IMR-90 (cell line): ENCODE data around the gene RPH3AL. TPM values are rescaled to one million over a fixed set of nuclear protein-coding genes. Genes with fewer than 3 reads are reported as not detected.

Experiments used
- ATAC-seq: fragments of 200-7000 bp; cut with Tn5 transposase; 2 replicates; pipeline ENCODE4 v1.9.1; 2020; ENCODE audit warnings: low read depth, mild to moderate bottlenecking, moderate library complexity
- BruUV-seq: library from RNA; stranded (reverse); fragments of 400-500 nt; replicated peaks from 2 replicates; lab custom pipeline; 2021; lab: Mats Ljungman, UMichigan
- CTCF ChIA-PET: fragments of 300-600 bp; formaldehyde crosslinking; extraction: SDS; loops from one replicate; lab custom pipeline; 2021; ENCODE audit warnings: antibody characterized with exemption; lab: Yijun Ruan, JAX
- POLR2A ChIA-PET: fragments of 300-600 bp; sonication (Branson Sonifier 250); formaldehyde crosslinking; loops from one replicate; lab custom pipeline; 2022; ENCODE audit warnings: antibody characterized with exemption; ENCODE audit not compliant: unreplicated experiment; lab: Charles Lee
- DNase-seq: peaks from one replicate; pipeline ENCODE4 v3.0.0; 2013
- H2AFZ ChIP-seq: replicated peaks from 2 replicates; pipeline ENCODE3; 2013; ENCODE audit warnings: low read length, mild to moderate bottlenecking; ENCODE audit not compliant: poor library complexity
- H2AK5ac ChIP-seq: 2 replicates; pipeline ENCODE4 v1.6.1; 2013; ENCODE audit warnings: low read depth, low read length, inconsistent platforms
- H2AK9ac ChIP-seq: replicated peaks from 2 replicates; pipeline ENCODE3; 2013; ENCODE audit warnings: mild to moderate bottlenecking, low read depth, low read length, moderate library complexity; ENCODE audit not compliant: poor library complexity
- H2BK120ac ChIP-seq: 2 replicates; pipeline ENCODE4 v1.6.1; 2013; ENCODE audit warnings: low read depth, low read length, inconsistent platforms
- H2BK15ac ChIP-seq: 3 replicates; pipeline ENCODE4 v1.6.1; 2013; ENCODE audit warnings: low read depth, low read length, inconsistent platforms
- H2BK20ac ChIP-seq: 2 replicates; pipeline ENCODE4 v1.6.1; 2013; ENCODE audit warnings: low read depth, mild to moderate bottlenecking, inconsistent platforms, low read length, moderate library complexity
- H2BK5ac ChIP-seq: 2 replicates; pipeline ENCODE4 v1.6.1; 2013; ENCODE audit warnings: mild to moderate bottlenecking, low read depth, low read length, inconsistent platforms; ENCODE audit not compliant: poor library complexity, severe bottlenecking
- H3K14ac ChIP-seq: replicated peaks from 2 replicates; pipeline ENCODE4 v1.6.1; 2013; ENCODE audit warnings: low read depth, low read length, inconsistent platforms
- H3K18ac ChIP-seq: 2 replicates; pipeline ENCODE4 v1.6.1; 2013; ENCODE audit warnings: low read depth, low read length, control low read depth
- H3K23ac ChIP-seq: 2 replicates; pipeline ENCODE4 v1.6.1; 2013; ENCODE audit warnings: low read depth, low read length, inconsistent platforms
- H3K27ac ChIP-seq: 2 replicates; pipeline ENCODE4 v1.5.1; 2013; ENCODE audit warnings: mild to moderate bottlenecking, control low read depth, low read length; ENCODE audit not compliant: insufficient read depth
- H3K27me3 ChIP-seq: 2 replicates; pipeline ENCODE4 v1.6.1; 2013; ENCODE audit warnings: low read length; ENCODE audit not compliant: control insufficient read depth, insufficient read depth
- H3K36me3 ChIP-seq: 2 replicates; pipeline ENCODE4 v1.6.1; 2013; ENCODE audit warnings: low read length, mixed read lengths; ENCODE audit not compliant: control insufficient read depth, insufficient read depth
- H3K4ac ChIP-seq: 2 replicates; pipeline ENCODE4 v1.6.1; 2013; ENCODE audit warnings: low read depth, low read length, inconsistent platforms
- H3K4me1 ChIP-seq: 2 replicates; pipeline ENCODE4 v1.6.1; 2013; ENCODE audit warnings: low read length, mixed read lengths; ENCODE audit not compliant: control insufficient read depth, insufficient read depth
- H3K4me2 ChIP-seq: 2 replicates; pipeline ENCODE4 v1.6.1; 2013; ENCODE audit warnings: low read depth, mild to moderate bottlenecking, control low read depth, low read length, moderate library complexity
- H3K4me3 ChIP-seq: 2 replicates; pipeline ENCODE4 v1.5.1; 2013; ENCODE audit warnings: low read depth, mild to moderate bottlenecking, control low read depth, low read length, moderate library complexity; ENCODE audit not compliant: insufficient read depth
- H3K56ac ChIP-seq: 2 replicates; pipeline ENCODE4 v1.6.1; 2013; ENCODE audit warnings: low read length, inconsistent platforms; ENCODE audit not compliant: insufficient read depth; ENCODE audit errors: extremely low read depth
- H3K79me1 ChIP-seq, 2 experiments: 2 replicates each; pipeline ENCODE4 v1.6.1; 2013; ENCODE audit warnings: low read length in 2 of 2, inconsistent platforms in 1 of 2, low read depth in 1 of 2
- H3K9ac ChIP-seq: 2 replicates; pipeline ENCODE4 v1.6.1; 2013; ENCODE audit warnings: low read depth, low read length, control low read depth
- H3K9me1 ChIP-seq: 2 replicates; pipeline ENCODE4 v1.6.1; 2013; ENCODE audit warnings: low read length, inconsistent platforms; ENCODE audit not compliant: insufficient read depth
- H3K9me3 ChIP-seq: 2 replicates; pipeline ENCODE4 v1.6.1; 2013; ENCODE audit warnings: low read length; ENCODE audit not compliant: control insufficient read depth, insufficient read depth
- H4K20me1 ChIP-seq: 2 replicates; pipeline ENCODE4 v1.6.1; 2013; ENCODE audit warnings: low read length, inconsistent platforms; ENCODE audit not compliant: insufficient read depth
- H4K5ac ChIP-seq: 2 replicates; pipeline ENCODE4 v1.6.1; 2013; ENCODE audit warnings: mild to moderate bottlenecking, low read depth, low read length, control low read depth
- H4K8ac ChIP-seq, 2 experiments: 2 replicates each; pipeline ENCODE4 v1.6.1; 2013; ENCODE audit warnings: low read depth in 2 of 2, low read length in 2 of 2, control low read depth in 1 of 2, inconsistent platforms in 1 of 2
- H4K91ac ChIP-seq: 2 replicates; pipeline ENCODE4 v1.6.1; 2013; ENCODE audit warnings: low read depth, low read length, inconsistent platforms; ENCODE audit not compliant: insufficient read depth
- BHLHE40 ChIP-seq: fragments of 150-350 bp; IDR thresholded peaks from 2 replicates; pipeline ENCODE4 v1.6.1; 2016; ENCODE audit warnings: mild to moderate bottlenecking, low read depth, low read length
- CEBPB ChIP-seq: IDR thresholded peaks from 2 replicates; pipeline ENCODE4 v1.6.1; 2012; ENCODE audit warnings: low read depth, low read length, improper control_type of control experiment
- CHD1 ChIP-seq: IDR thresholded peaks from 2 replicates; pipeline ENCODE4 v1.6.1; 2012; ENCODE audit warnings: low read depth, low read length, improper control_type of control experiment
- FOS ChIP-seq: fragments of 150-350 bp; IDR thresholded peaks from 2 replicates; pipeline ENCODE4 v1.6.1; 2016; ENCODE audit warnings: low read depth, low read length
- MAFK ChIP-seq: IDR thresholded peaks from 2 replicates; pipeline ENCODE4 v1.6.1; 2012; ENCODE audit warnings: low read depth, low read length, improper control_type of control experiment
- MAZ ChIP-seq: IDR thresholded peaks from 2 replicates; pipeline ENCODE4 v1.6.1; 2012; ENCODE audit warnings: low read depth, mild to moderate bottlenecking, low read length, improper control_type of control experiment, moderate library complexity, borderline replicate concordance
- MXI1 ChIP-seq: IDR thresholded peaks from 2 replicates; pipeline ENCODE4 v1.6.1; 2012; ENCODE audit warnings: low read depth, mild to moderate bottlenecking, low read length, moderate library complexity, borderline replicate concordance
- NFE2L2 ChIP-seq: fragments of 150-350 bp; IDR thresholded peaks from 2 replicates; pipeline ENCODE4 v1.6.1; 2016; ENCODE audit warnings: low read depth, mild to moderate bottlenecking, low read length
- POLR2A ChIP-seq: IDR thresholded peaks from 2 replicates; pipeline ENCODE4 v1.6.1; 2012; ENCODE audit warnings: mild to moderate bottlenecking, low read depth, low read length
- RAD21 ChIP-seq: IDR thresholded peaks from 2 replicates; pipeline ENCODE4 v1.6.1; 2012; ENCODE audit warnings: low read length, improper control_type of control experiment
- RCOR1 ChIP-seq: IDR thresholded peaks from 2 replicates; pipeline ENCODE4 v1.6.1; 2012; ENCODE audit warnings: mild to moderate bottlenecking, low read length, improper control_type of control experiment; ENCODE audit not compliant: insufficient replicate concordance
- RFX5 ChIP-seq: IDR thresholded peaks from 2 replicates; pipeline ENCODE4 v1.8.0; 2012; ENCODE audit warnings: low read depth, mild to moderate bottlenecking, low read length, moderate library complexity
- SMC3 ChIP-seq: fragments of 150-350 bp; IDR thresholded peaks from 2 replicates; pipeline ENCODE4 v1.6.1; 2016; ENCODE audit warnings: low read depth, mild to moderate bottlenecking, antibody characterized with exemption, low read length, moderate library complexity
- WGBS, 2 experiments: methylation state at CpG; one replicate each; pipeline versions ENCODE4 v1.1.5 to v1.1.7; 2013; ENCODE audit warnings: missing lambda C conversion rate in 2 of 2; ENCODE audit not compliant: insufficient read length in 1 of 2; ENCODE audit errors: extremely low coverage in 2 of 2; 5-methylcytosine and 5-hydroxymethylcytosine counted together
- dilution Hi-C: fragments of 300-500 bp; cut with HindIII; formaldehyde crosslinking; loops from one replicate; pipeline ENCODE4 v1.14.3; 2018; ENCODE audit warnings: low sequenced_read_pairs; ENCODE audit not compliant: unreplicated experiment
- in situ Hi-C: fragments of 300-500 bp; cut with MboI; formaldehyde crosslinking; loops from 3 replicates; pipeline ENCODE4 v1.14.3; 2019; ENCODE audit warnings: low sequenced_read_pairs, inconsistent platforms, mixed read lengths
- intact Hi-C: fragments of 100-400 bp; cut with micrococcal nuclease; formaldehyde crosslinking; loops from 2 replicates; pipeline ENCODE4 v1.10.0; 2022
- polyA plus RNA-seq, 3 experiments: library from polyadenylated mRNA; depleted of rRNA; stranded (reverse); fragments of >200 nt; gene quantifications; 2 replicates each; pipeline ENCODE4 v1.2.3, GENCODE V29; 2012; ENCODE audit warnings: low replicate concordance in 1 of 3
- total RNA-seq: library from RNA; depleted of rRNA; stranded (reverse); fragments of >200 nt; gene quantifications from 2 replicates; pipeline ENCODE4 v1.2.3, GENCODE V29; 2012
- TF ChIP-seq, protein P1 (sequence below): fragments of 150-350 bp; IDR thresholded peaks from 2 replicates; pipeline ENCODE4 v1.6.1; 2017; ENCODE audit warnings: mild to moderate bottlenecking, antibody characterized with exemption, low read length, low read depth
- TF ChIP-seq, protein P2 (sequence below): conservative IDR thresholded peaks from 2 replicates; pipeline ENCODE4 v1.5.1; 2012; ENCODE audit warnings: mild to moderate bottlenecking, low read depth, low read length, improper control_type of control experiment
- TF ChIP-seq, protein P3 (sequence below): fragments of 150-350 bp; IDR thresholded peaks from 2 replicates; pipeline ENCODE4 v1.6.1; 2016; ENCODE audit warnings: low read depth, mild to moderate bottlenecking, low read length, moderate library complexity, borderline replicate concordance

RPH3AL gene
- total and polyA plus RNA-seq, 2 of the 4 experiments (the other 2 are of a cell fraction) = 1.8 to 2.5 TPM

DNA sequence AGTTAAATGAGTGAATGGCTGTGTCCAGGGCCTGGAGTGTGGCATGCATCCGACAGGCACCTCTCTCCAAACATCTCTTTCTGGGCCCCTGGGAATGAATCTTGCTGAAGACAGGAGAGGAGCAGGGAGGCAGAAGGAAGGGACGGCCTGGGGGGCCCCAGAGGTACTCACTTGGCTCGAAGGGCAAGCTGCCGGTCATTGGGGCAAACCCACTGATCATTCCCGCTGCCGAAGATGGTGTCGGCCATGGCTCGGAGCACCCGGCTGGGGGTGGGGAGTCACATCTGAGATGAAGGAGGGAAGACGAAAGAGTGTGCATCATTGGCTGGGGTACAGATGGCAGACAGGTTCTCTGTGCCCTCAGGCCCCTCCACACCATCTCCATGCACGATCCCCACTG lies 25.3 kb downstream of the RPH3AL start:
- TF ChIP-seq SMC3 (no peak), POLR2A (no peak), BHLHE40 (no peak), RCOR1 (no peak), FOS (no peak), RFX5 (no peak), CHD1 (no peak), RAD21 (no peak), MAFK (no peak), NFE2L2 (no peak), MAZ (no peak), CEBPB (no peak), MXI1 (no peak)
- TF ChIP-seq, protein P1, sequence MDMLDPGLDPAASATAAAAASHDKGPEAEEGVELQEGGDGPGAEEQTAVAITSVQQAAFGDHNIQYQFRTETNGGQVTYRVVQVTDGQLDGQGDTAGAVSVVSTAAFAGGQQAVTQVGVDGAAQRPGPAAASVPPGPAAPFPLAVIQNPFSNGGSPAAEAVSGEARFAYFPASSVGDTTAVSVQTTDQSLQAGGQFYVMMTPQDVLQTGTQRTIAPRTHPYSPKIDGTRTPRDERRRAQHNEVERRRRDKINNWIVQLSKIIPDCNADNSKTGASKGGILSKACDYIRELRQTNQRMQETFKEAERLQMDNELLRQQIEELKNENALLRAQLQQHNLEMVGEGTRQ = no peak
- TF ChIP-seq, protein P2, sequence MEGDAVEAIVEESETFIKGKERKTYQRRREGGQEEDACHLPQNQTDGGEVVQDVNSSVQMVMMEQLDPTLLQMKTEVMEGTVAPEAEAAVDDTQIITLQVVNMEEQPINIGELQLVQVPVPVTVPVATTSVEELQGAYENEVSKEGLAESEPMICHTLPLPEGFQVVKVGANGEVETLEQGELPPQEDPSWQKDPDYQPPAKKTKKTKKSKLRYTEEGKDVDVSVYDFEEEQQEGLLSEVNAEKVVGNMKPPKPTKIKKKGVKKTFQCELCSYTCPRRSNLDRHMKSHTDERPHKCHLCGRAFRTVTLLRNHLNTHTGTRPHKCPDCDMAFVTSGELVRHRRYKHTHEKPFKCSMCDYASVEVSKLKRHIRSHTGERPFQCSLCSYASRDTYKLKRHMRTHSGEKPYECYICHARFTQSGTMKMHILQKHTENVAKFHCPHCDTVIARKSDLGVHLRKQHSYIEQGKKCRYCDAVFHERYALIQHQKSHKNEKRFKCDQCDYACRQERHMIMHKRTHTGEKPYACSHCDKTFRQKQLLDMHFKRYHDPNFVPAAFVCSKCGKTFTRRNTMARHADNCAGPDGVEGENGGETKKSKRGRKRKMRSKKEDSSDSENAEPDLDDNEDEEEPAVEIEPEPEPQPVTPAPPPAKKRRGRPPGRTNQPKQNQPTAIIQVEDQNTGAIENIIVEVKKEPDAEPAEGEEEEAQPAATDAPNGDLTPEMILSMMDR = no peak
- TF ChIP-seq, protein P3, sequence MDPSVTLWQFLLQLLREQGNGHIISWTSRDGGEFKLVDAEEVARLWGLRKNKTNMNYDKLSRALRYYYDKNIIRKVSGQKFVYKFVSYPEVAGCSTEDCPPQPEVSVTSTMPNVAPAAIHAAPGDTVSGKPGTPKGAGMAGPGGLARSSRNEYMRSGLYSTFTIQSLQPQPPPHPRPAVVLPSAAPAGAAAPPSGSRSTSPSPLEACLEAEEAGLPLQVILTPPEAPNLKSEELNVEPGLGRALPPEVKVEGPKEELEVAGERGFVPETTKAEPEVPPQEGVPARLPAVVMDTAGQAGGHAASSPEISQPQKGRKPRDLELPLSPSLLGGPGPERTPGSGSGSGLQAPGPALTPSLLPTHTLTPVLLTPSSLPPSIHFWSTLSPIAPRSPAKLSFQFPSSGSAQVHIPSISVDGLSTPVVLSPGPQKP = no peak
- Histone ChIP-seq H4K20me1 (no peaks in the 10 kb centered on the region), H3K18ac (no peak overlapping the region), H3K9me1 (no peaks in the 10 kb centered on the region), H3K56ac (no peak overlapping the region), H3K4me1 (0 out of 2 replicates have a peak, but pooled peaks cover 2% of the 10 kb centered on the region), H3K79me1 (no peaks in the 10 kb centered on the region), H3K23ac (no peak overlapping the region), H4K5ac (no peak overlapping the region), H3K27me3 (peaks cover 31% of the 10 kb centered on the region), H4K8ac (no peak overlapping the region), H3K4me2 (no peak overlapping the region), H2AK5ac (no peak overlapping the region), H3K36me3 (no peaks in the 10 kb centered on the region), H2BK120ac (no peak overlapping the region), H3K4me3 (no peak overlapping the region), H2BK5ac (no peak overlapping the region), H3K4ac (no peak overlapping the region), H2BK15ac (no peak overlapping the region), H2AFZ (peak overlapping the region; percentile 41), H3K27ac (no peak overlapping the region), H2BK20ac (no peak overlapping the region), H4K91ac (no peak overlapping the region), H2AK9ac (no peak overlapping the region), H3K14ac (no peak overlapping the region), H3K9ac (no peak overlapping the region), H3K9me3 (no peaks in the 10 kb centered on the region)
- WGBS, 2 experiments = no CpG with 5 or more reads among the region's 11 CpGs
- ChIA-PET POLR2A (no interaction called here), CTCF (no interaction called here)
- intact Hi-C loops (no loop called here), dilution Hi-C loops (no loop called here), in situ Hi-C loops (no loop called here)
- no peak for DNase-seq
- no peak for ATAC-seq
- no TSS peak for BruUV-seq
